IMR-90 (cell line): ENCODE data around the gene CABCOCO1. TPM values are rescaled to one million over a fixed set of nuclear protein-coding genes. Genes with fewer than 3 reads are reported as not detected.

Experiments used
- ATAC-seq: fragments of 200-7000 bp; cut with Tn5 transposase; 2 replicates; pipeline ENCODE4 v1.9.1; 2020; ENCODE audit warnings: low read depth, mild to moderate bottlenecking, moderate library complexity
- BruUV-seq: library from RNA; stranded (reverse); fragments of 400-500 nt; replicated peaks from 2 replicates; lab custom pipeline; 2021; lab: Mats Ljungman, UMichigan
- CTCF ChIA-PET: fragments of 300-600 bp; formaldehyde crosslinking; extraction: SDS; loops from one replicate; lab custom pipeline; 2021; ENCODE audit warnings: antibody characterized with exemption; lab: Yijun Ruan, JAX
- POLR2A ChIA-PET: fragments of 300-600 bp; sonication (Branson Sonifier 250); formaldehyde crosslinking; loops from one replicate; lab custom pipeline; 2022; ENCODE audit warnings: antibody characterized with exemption; ENCODE audit not compliant: unreplicated experiment; lab: Charles Lee
- DNase-seq: peaks from one replicate; pipeline ENCODE4 v3.0.0; 2013
- H2AFZ ChIP-seq: replicated peaks from 2 replicates; pipeline ENCODE3; 2013; ENCODE audit warnings: low read length, mild to moderate bottlenecking; ENCODE audit not compliant: poor library complexity
- H2AK5ac ChIP-seq: 2 replicates; pipeline ENCODE4 v1.6.1; 2013; ENCODE audit warnings: low read depth, low read length, inconsistent platforms
- H2AK9ac ChIP-seq: replicated peaks from 2 replicates; pipeline ENCODE3; 2013; ENCODE audit warnings: mild to moderate bottlenecking, low read depth, low read length, moderate library complexity; ENCODE audit not compliant: poor library complexity
- H2BK120ac ChIP-seq: 2 replicates; pipeline ENCODE4 v1.6.1; 2013; ENCODE audit warnings: low read depth, low read length, inconsistent platforms
- H2BK15ac ChIP-seq: 3 replicates; pipeline ENCODE4 v1.6.1; 2013; ENCODE audit warnings: low read depth, low read length, inconsistent platforms
- H2BK20ac ChIP-seq: 2 replicates; pipeline ENCODE4 v1.6.1; 2013; ENCODE audit warnings: low read depth, mild to moderate bottlenecking, inconsistent platforms, low read length, moderate library complexity
- H2BK5ac ChIP-seq: 2 replicates; pipeline ENCODE4 v1.6.1; 2013; ENCODE audit warnings: mild to moderate bottlenecking, low read depth, low read length, inconsistent platforms; ENCODE audit not compliant: poor library complexity, severe bottlenecking
- H3K14ac ChIP-seq: replicated peaks from 2 replicates; pipeline ENCODE4 v1.6.1; 2013; ENCODE audit warnings: low read depth, low read length, inconsistent platforms
- H3K18ac ChIP-seq: 2 replicates; pipeline ENCODE4 v1.6.1; 2013; ENCODE audit warnings: low read depth, low read length, control low read depth
- H3K23ac ChIP-seq: 2 replicates; pipeline ENCODE4 v1.6.1; 2013; ENCODE audit warnings: low read depth, low read length, inconsistent platforms
- H3K27ac ChIP-seq: 2 replicates; pipeline ENCODE4 v1.5.1; 2013; ENCODE audit warnings: mild to moderate bottlenecking, control low read depth, low read length; ENCODE audit not compliant: insufficient read depth
- H3K27me3 ChIP-seq: 2 replicates; pipeline ENCODE4 v1.6.1; 2013; ENCODE audit warnings: low read length; ENCODE audit not compliant: control insufficient read depth, insufficient read depth
- H3K36me3 ChIP-seq: 2 replicates; pipeline ENCODE4 v1.6.1; 2013; ENCODE audit warnings: low read length, mixed read lengths; ENCODE audit not compliant: control insufficient read depth, insufficient read depth
- H3K4ac ChIP-seq: 2 replicates; pipeline ENCODE4 v1.6.1; 2013; ENCODE audit warnings: low read depth, low read length, inconsistent platforms
- H3K4me1 ChIP-seq: 2 replicates; pipeline ENCODE4 v1.6.1; 2013; ENCODE audit warnings: low read length, mixed read lengths; ENCODE audit not compliant: control insufficient read depth, insufficient read depth
- H3K4me2 ChIP-seq: 2 replicates; pipeline ENCODE4 v1.6.1; 2013; ENCODE audit warnings: low read depth, mild to moderate bottlenecking, control low read depth, low read length, moderate library complexity
- H3K4me3 ChIP-seq: 2 replicates; pipeline ENCODE4 v1.5.1; 2013; ENCODE audit warnings: low read depth, mild to moderate bottlenecking, control low read depth, low read length, moderate library complexity; ENCODE audit not compliant: insufficient read depth
- H3K56ac ChIP-seq: 2 replicates; pipeline ENCODE4 v1.6.1; 2013; ENCODE audit warnings: low read length, inconsistent platforms; ENCODE audit not compliant: insufficient read depth; ENCODE audit errors: extremely low read depth
- H3K79me1 ChIP-seq, 2 experiments: 2 replicates each; pipeline ENCODE4 v1.6.1; 2013; ENCODE audit warnings: low read length in 2 of 2, inconsistent platforms in 1 of 2, low read depth in 1 of 2
- H3K9ac ChIP-seq: 2 replicates; pipeline ENCODE4 v1.6.1; 2013; ENCODE audit warnings: low read depth, low read length, control low read depth
- H3K9me1 ChIP-seq: 2 replicates; pipeline ENCODE4 v1.6.1; 2013; ENCODE audit warnings: low read length, inconsistent platforms; ENCODE audit not compliant: insufficient read depth
- H3K9me3 ChIP-seq: 2 replicates; pipeline ENCODE4 v1.6.1; 2013; ENCODE audit warnings: low read length; ENCODE audit not compliant: control insufficient read depth, insufficient read depth
- H4K20me1 ChIP-seq: 2 replicates; pipeline ENCODE4 v1.6.1; 2013; ENCODE audit warnings: low read length, inconsistent platforms; ENCODE audit not compliant: insufficient read depth
- H4K5ac ChIP-seq: 2 replicates; pipeline ENCODE4 v1.6.1; 2013; ENCODE audit warnings: mild to moderate bottlenecking, low read depth, low read length, control low read depth
- H4K8ac ChIP-seq, 2 experiments: 2 replicates each; pipeline ENCODE4 v1.6.1; 2013; ENCODE audit warnings: low read depth in 2 of 2, low read length in 2 of 2, control low read depth in 1 of 2, inconsistent platforms in 1 of 2
- H4K91ac ChIP-seq: 2 replicates; pipeline ENCODE4 v1.6.1; 2013; ENCODE audit warnings: low read depth, low read length, inconsistent platforms; ENCODE audit not compliant: insufficient read depth
- BHLHE40 ChIP-seq: fragments of 150-350 bp; IDR thresholded peaks from 2 replicates; pipeline ENCODE4 v1.6.1; 2016; ENCODE audit warnings: mild to moderate bottlenecking, low read depth, low read length
- CEBPB ChIP-seq: IDR thresholded peaks from 2 replicates; pipeline ENCODE4 v1.6.1; 2012; ENCODE audit warnings: low read depth, low read length, improper control_type of control experiment
- CHD1 ChIP-seq: IDR thresholded peaks from 2 replicates; pipeline ENCODE4 v1.6.1; 2012; ENCODE audit warnings: low read depth, low read length, improper control_type of control experiment
- CTCF ChIP-seq: conservative IDR thresholded peaks from 2 replicates; pipeline ENCODE4 v1.5.1; 2012; ENCODE audit warnings: mild to moderate bottlenecking, low read depth, low read length, improper control_type of control experiment
- ELK1 ChIP-seq: fragments of 150-350 bp; IDR thresholded peaks from 2 replicates; pipeline ENCODE4 v1.6.1; 2016; ENCODE audit warnings: low read depth, mild to moderate bottlenecking, low read length, moderate library complexity, borderline replicate concordance
- FOS ChIP-seq: fragments of 150-350 bp; IDR thresholded peaks from 2 replicates; pipeline ENCODE4 v1.6.1; 2016; ENCODE audit warnings: low read depth, low read length
- MAFK ChIP-seq: IDR thresholded peaks from 2 replicates; pipeline ENCODE4 v1.6.1; 2012; ENCODE audit warnings: low read depth, low read length, improper control_type of control experiment
- MAZ ChIP-seq: IDR thresholded peaks from 2 replicates; pipeline ENCODE4 v1.6.1; 2012; ENCODE audit warnings: low read depth, mild to moderate bottlenecking, low read length, improper control_type of control experiment, moderate library complexity, borderline replicate concordance
- MXI1 ChIP-seq: IDR thresholded peaks from 2 replicates; pipeline ENCODE4 v1.6.1; 2012; ENCODE audit warnings: low read depth, mild to moderate bottlenecking, low read length, moderate library complexity, borderline replicate concordance
- NFE2L2 ChIP-seq: fragments of 150-350 bp; IDR thresholded peaks from 2 replicates; pipeline ENCODE4 v1.6.1; 2016; ENCODE audit warnings: low read depth, mild to moderate bottlenecking, low read length
- POLR2A ChIP-seq: IDR thresholded peaks from 2 replicates; pipeline ENCODE4 v1.6.1; 2012; ENCODE audit warnings: mild to moderate bottlenecking, low read depth, low read length
- RAD21 ChIP-seq: IDR thresholded peaks from 2 replicates; pipeline ENCODE4 v1.6.1; 2012; ENCODE audit warnings: low read length, improper control_type of control experiment
- RCOR1 ChIP-seq: IDR thresholded peaks from 2 replicates; pipeline ENCODE4 v1.6.1; 2012; ENCODE audit warnings: mild to moderate bottlenecking, low read length, improper control_type of control experiment; ENCODE audit not compliant: insufficient replicate concordance
- RFX5 ChIP-seq: IDR thresholded peaks from 2 replicates; pipeline ENCODE4 v1.8.0; 2012; ENCODE audit warnings: low read depth, mild to moderate bottlenecking, low read length, moderate library complexity
- SMC3 ChIP-seq: fragments of 150-350 bp; IDR thresholded peaks from 2 replicates; pipeline ENCODE4 v1.6.1; 2016; ENCODE audit warnings: low read depth, mild to moderate bottlenecking, antibody characterized with exemption, low read length, moderate library complexity
- USF2 ChIP-seq: fragments of 150-350 bp; IDR thresholded peaks from 2 replicates; pipeline ENCODE4 v1.6.1; 2017; ENCODE audit warnings: mild to moderate bottlenecking, antibody characterized with exemption, low read length, low read depth
- WGBS, 2 experiments: methylation state at CpG; one replicate each; pipeline versions ENCODE4 v1.1.5 to v1.1.7; 2013; ENCODE audit warnings: missing lambda C conversion rate in 2 of 2; ENCODE audit not compliant: insufficient read length in 1 of 2; ENCODE audit errors: extremely low coverage in 2 of 2; 5-methylcytosine and 5-hydroxymethylcytosine counted together
- dilution Hi-C: fragments of 300-500 bp; cut with HindIII; formaldehyde crosslinking; loops from one replicate; pipeline ENCODE4 v1.14.3; 2018; ENCODE audit warnings: low sequenced_read_pairs; ENCODE audit not compliant: unreplicated experiment
- in situ Hi-C: fragments of 300-500 bp; cut with MboI; formaldehyde crosslinking; loops from 3 replicates; pipeline ENCODE4 v1.14.3; 2019; ENCODE audit warnings: low sequenced_read_pairs, inconsistent platforms, mixed read lengths
- intact Hi-C: fragments of 100-400 bp; cut with micrococcal nuclease; formaldehyde crosslinking; loops from 2 replicates; pipeline ENCODE4 v1.10.0; 2022
- polyA plus RNA-seq, 3 experiments: library from polyadenylated mRNA; depleted of rRNA; stranded (reverse); fragments of >200 nt; gene quantifications; 2 replicates each; pipeline ENCODE4 v1.2.3, GENCODE V29; 2012; ENCODE audit warnings: low replicate concordance in 1 of 3
- total RNA-seq: library from RNA; depleted of rRNA; stranded (reverse); fragments of >200 nt; gene quantifications from 2 replicates; pipeline ENCODE4 v1.2.3, GENCODE V29; 2012

CABCOCO1 gene
- total and polyA plus RNA-seq, 2 of the 4 experiments (the other 2 are of a cell fraction): 0.18 to 0.31 TPM

GRCh38 chr10:61744469-61744868, 81.7 kb downstream of the CABCOCO1 start:
- in situ Hi-C loops: no loop called here
- no peak overlapping the region for H2BK5ac ChIP-seq
- H3K4me1 ChIP-seq: peaks cover 4% of the 10 kb centered on the region; the same call in 1 of the 2 replicates
- no peaks in the 10 kb centered on the region for H3K9me1 ChIP-seq
- H2BK120ac ChIP-seq: no peak overlapping the region
- BruUV-seq: no TSS peak
- H3K79me1 ChIP-seq: no peaks in the 10 kb centered on the region
- H2BK20ac ChIP-seq: no peak overlapping the region
- no peak for ATAC-seq
- peak overlapping the region; percentile 61; the same call in 1 of the 2 replicates for H2AK5ac ChIP-seq
- ChIA-PET POLR2A (no interaction called here), CTCF (no interaction called here)
- H3K18ac ChIP-seq: no peak overlapping the region
- H4K20me1 ChIP-seq: no peaks in the 10 kb centered on the region
- no peak overlapping the region for H2AFZ ChIP-seq
- no peaks in the 10 kb centered on the region for H3K36me3 ChIP-seq
- H4K91ac ChIP-seq: no peak overlapping the region
- intact Hi-C loops: loop anchor here (10.0 kb wide), 1 partner anchor 500 kb away; no protein-coding TSS in a partner anchor
- no peak for DNase-seq
- no peak overlapping the region for H3K23ac ChIP-seq
- H4K8ac ChIP-seq: no peak overlapping the region
- H3K14ac ChIP-seq: no peak overlapping the region
- dilution Hi-C loops: no loop called here
- no peak overlapping the region for H3K4ac ChIP-seq
- H3K27ac ChIP-seq: no peak overlapping the region
- no peak overlapping the region for H3K4me2 ChIP-seq
- H3K4me3 ChIP-seq: no peak overlapping the region
- no peak for TF ChIP-seq MXI1
- no peak for TF ChIP-seq BHLHE40
- TF ChIP-seq CEBPB: no peak
- TF ChIP-seq POLR2A: no peak
- TF ChIP-seq FOS: no peak
- no peak for TF ChIP-seq RAD21
- no peak for TF ChIP-seq RCOR1
- TF ChIP-seq CHD1: no peak
- no peak for TF ChIP-seq USF2
- TF ChIP-seq RFX5: no peak
- TF ChIP-seq ELK1: no peak
- no peak for TF ChIP-seq CTCF
- TF ChIP-seq NFE2L2: no peak
- TF ChIP-seq SMC3: no peak
- no peak for TF ChIP-seq MAFK
- no peak for TF ChIP-seq MAZ
- no peaks in the 10 kb centered on the region for H3K27me3 ChIP-seq
- no CpG with 5 or more reads among the region's 1 CpG for WGBS, 2 experiments
- H3K56ac ChIP-seq: no peak overlapping the region
- no peak overlapping the region for H3K9ac ChIP-seq
- no peak overlapping the region for H4K5ac ChIP-seq
- H2BK15ac ChIP-seq: no peak overlapping the region
- H2AK9ac ChIP-seq: no peak overlapping the region
- H3K9me3 ChIP-seq: no peaks in the 10 kb centered on the region
